Measurements from ENCODE around the gene PARD3B. TPM values are rescaled to one million over a fixed set of nuclear protein-coding genes. Genes with fewer than 3 reads are reported as not detected.

Gene PARD3B
- total RNA-seq, 4 donors from 2014 or later = 6.5 to 17.3 (median 12.7) TPM

DNA sequence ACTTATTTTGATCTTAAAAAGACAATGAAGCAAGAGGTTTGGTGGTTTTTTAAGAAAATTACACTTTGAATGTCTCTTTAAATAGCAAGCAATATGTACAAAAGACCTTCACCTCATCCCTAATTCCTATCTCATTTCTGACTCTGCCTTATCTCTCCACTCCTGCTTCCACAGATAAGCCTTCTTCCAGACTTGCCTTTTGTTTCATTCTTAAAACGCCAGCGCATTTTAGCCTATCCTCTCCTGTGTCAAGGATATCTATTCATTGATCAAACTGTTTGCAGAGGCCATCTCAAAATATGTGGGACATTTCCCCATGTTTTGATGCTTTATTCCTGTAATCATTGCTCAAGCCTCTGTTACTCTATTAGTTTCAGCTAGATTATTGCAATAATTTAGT is 562.5 kb downstream of the PARD3B start:
- intact Hi-C loops (cut with DNase I; ENCODE audit: low total_unique reads) = no loop called here
- DNase-seq (ENCODE audit: low spot score in 2 of 2) = no peak
- 95 to 97% methylated on average over 2 of the region's 2 CpGs for WGBS, 2 donors
- TF ChIP-seq, protein P1, sequence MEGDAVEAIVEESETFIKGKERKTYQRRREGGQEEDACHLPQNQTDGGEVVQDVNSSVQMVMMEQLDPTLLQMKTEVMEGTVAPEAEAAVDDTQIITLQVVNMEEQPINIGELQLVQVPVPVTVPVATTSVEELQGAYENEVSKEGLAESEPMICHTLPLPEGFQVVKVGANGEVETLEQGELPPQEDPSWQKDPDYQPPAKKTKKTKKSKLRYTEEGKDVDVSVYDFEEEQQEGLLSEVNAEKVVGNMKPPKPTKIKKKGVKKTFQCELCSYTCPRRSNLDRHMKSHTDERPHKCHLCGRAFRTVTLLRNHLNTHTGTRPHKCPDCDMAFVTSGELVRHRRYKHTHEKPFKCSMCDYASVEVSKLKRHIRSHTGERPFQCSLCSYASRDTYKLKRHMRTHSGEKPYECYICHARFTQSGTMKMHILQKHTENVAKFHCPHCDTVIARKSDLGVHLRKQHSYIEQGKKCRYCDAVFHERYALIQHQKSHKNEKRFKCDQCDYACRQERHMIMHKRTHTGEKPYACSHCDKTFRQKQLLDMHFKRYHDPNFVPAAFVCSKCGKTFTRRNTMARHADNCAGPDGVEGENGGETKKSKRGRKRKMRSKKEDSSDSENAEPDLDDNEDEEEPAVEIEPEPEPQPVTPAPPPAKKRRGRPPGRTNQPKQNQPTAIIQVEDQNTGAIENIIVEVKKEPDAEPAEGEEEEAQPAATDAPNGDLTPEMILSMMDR (IDR thresholded peaks at IDR 0.05) = no peak
- no peak for TF ChIP-seq POLR2A (IDR thresholded peaks at IDR 0.05)
- H3K4me3 ChIP-seq (ENCODE audit: low read depth, poor library complexity, severe bottlenecking) = no peak overlapping the region

DNA sequence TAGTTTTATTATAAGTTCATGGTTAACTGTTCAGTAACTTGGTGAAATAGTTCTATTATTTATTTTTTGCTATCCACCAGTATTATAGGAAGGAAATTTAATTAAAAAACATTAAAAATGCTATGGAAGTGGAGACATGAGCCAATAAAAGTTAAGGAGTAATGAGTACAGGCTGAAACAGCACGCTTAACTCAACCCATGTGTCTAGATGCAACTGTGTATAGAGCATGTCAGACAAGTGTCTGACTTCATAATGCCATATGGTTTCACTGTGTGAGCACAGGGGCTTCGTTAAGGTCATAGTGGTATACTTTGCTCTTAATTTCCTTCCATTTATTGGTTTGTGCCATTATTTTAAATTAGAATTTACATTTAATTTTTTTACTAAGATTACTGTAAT is 570.2 kb downstream of the PARD3B start:
- H3K4me3 ChIP-seq (ENCODE audit: low read depth, poor library complexity, severe bottlenecking) = no peak overlapping the region
- no peak for DNase-seq (ENCODE audit: low spot score in 2 of 2)
- WGBS, 2 donors = 81 to 93% methylated on average over 2 of the region's 2 CpGs
- intact Hi-C loops (cut with DNase I; ENCODE audit: low total_unique reads) = no loop called here
- TF ChIP-seq POLR2A (IDR thresholded peaks at IDR 0.05) = no peak
- TF ChIP-seq, protein P1 (IDR thresholded peaks at IDR 0.05) = no peak

DNA sequence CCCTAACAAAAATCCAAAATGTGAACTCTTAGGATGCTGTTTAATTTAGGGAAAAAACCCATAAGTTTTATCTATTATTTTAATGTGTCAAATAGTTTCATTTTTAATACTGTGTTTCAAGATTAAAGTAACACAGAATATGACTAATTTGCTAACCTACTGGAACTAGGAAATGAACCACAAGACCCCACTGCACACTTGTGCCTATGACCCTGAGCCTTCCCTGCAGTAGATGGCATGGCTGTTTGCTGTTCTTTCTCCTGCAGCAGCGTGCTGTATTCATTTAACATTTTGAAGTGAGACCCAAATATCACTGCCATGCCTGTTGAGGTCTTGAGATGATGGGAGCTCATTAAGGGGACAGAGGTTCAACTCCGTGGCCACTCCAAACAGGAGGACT is 571.9 kb downstream of the PARD3B start:
- TF ChIP-seq POLR2A (IDR thresholded peaks at IDR 0.05) = no peak
- intact Hi-C loops (cut with DNase I; ENCODE audit: low total_unique reads) = no loop called here
- DNase-seq (ENCODE audit: low spot score in 2 of 2) = no peak
- no peak overlapping the region for H3K4me3 ChIP-seq (ENCODE audit: low read depth, poor library complexity, severe bottlenecking)
- 95% methylated on average over 2 of the region's 2 CpGs for WGBS, 2 donors

DNA sequence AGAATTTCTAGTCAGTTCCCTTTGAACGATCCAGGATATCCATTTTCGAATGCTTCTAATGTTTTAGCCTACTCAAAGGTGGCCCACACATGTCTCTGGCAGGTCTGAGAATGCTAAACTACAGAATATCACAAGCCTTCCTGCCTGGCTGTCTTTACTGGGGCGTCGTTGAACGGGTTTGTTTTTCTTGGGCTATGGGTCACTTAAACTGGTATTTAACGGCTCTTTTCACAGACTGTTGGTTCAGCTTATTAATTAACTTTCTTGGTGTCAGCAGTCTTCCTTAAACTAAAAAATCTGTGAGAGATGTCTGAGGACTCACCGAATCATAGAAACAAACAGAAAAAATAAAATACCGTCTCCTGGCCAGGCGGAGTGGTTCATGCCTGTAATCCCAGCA is 573.9 kb downstream of the PARD3B start:
- DNase-seq (ENCODE audit: low spot score in 2 of 2) = no peak
- intact Hi-C loops (cut with DNase I; ENCODE audit: low total_unique reads) = no loop called here
- 87 to 88% methylated on average over 9 of the region's 9 CpGs for whole genome bisulfite sequencing, 2 donors
- no peak overlapping the region for H3K4me3 ChIP-seq (ENCODE audit: low read depth, poor library complexity, severe bottlenecking)
- TF ChIP-seq, protein P1 (IDR thresholded peaks at IDR 0.05) = no peak
- no peak for TF ChIP-seq POLR2A (IDR thresholded peaks at IDR 0.05)

DNA sequence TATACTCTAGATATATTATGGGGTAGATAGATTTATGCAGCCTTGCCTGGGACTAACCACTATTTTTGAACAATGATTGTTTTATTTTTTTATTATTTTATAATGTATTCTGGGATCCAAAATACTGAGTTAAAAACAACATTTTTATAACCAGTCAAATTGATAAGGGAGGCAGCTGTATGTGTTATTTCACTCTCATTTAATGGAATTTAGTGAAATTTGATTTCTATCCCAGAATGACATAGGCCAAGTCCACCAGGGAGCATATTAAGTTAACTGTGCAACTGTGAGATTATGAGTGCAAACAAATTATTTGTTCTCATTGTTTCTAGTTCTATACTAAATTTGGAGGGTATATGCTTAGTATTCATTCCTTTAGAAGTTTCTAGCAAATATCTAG is 583.5 kb downstream of the PARD3B start:
- DNase-seq (ENCODE audit: low spot score in 2 of 2) = no peak
- TF ChIP-seq, protein P1 (IDR thresholded peaks at IDR 0.05) = no peak
- TF ChIP-seq POLR2A (IDR thresholded peaks at IDR 0.05) = no peak
- intact Hi-C loops (cut with DNase I; ENCODE audit: low total_unique reads) = no loop called here
- H3K4me3 ChIP-seq (ENCODE audit: low read depth, poor library complexity, severe bottlenecking) = no peak overlapping the region

DNA sequence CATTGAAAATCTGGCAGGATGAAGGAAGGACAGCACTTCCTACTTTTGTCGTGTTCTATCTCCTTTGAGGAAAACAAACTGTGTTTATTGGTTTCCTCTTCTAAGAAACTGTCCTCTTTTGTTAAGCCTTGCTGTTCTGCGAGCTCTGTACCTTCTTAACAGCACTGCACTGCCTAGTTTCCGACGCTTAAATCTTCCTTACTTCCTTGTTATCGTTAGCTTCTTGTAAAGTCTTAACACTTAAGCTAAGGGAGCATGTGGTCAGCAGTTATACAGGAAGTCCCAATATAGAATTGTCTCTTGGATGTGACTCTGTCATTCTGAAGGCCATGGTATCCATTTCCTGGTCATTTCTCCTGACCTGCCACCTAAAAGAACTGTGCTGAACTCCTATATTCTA is 584.3 kb downstream of the PARD3B start:
- no peak for TF ChIP-seq POLR2A (IDR thresholded peaks at IDR 0.05)
- TF ChIP-seq, protein P1 (IDR thresholded peaks at IDR 0.05) = no peak
- DNase-seq (ENCODE audit: low spot score in 2 of 2) = no peak
- WGBS, 2 donors = 66 to 74% methylated on average over 5 of the region's 5 CpGs
- intact Hi-C loops (cut with DNase I; ENCODE audit: low total_unique reads) = no loop called here
- H3K4me3 ChIP-seq (ENCODE audit: low read depth, poor library complexity, severe bottlenecking) = no peak overlapping the region

All from lower leg skin (tissue), 4 donors.